T-helper 2 cell treated with Interferon-gamma antibody and Interleukin-4, amounts not matched to agents 5 μg/mL and 100 μg/mL, for 36 hours (primary cell): ENCODE data around the gene ADGRG3.
A peak's percentile ranks its signal among the peaks of the same experiment; 100 is the strongest.

Experiments used
- DNase-seq: peaks from one replicate; pipeline ENCODE4 v3.0.0; 2021; ENCODE audit warnings: low spot score
- H3K27ac Mint-ChIP-seq: one replicate; pipeline ENCODE4 v1.8.0; 2021; ENCODE audit warnings: mild to moderate bottlenecking, mixed read lengths
- H3K27me3 Mint-ChIP-seq: one replicate; pipeline ENCODE4 v1.8.0; 2021; ENCODE audit warnings: low read depth, mixed read lengths
- H3K36me3 Mint-ChIP-seq: one replicate; pipeline ENCODE4 v1.8.0; 2021; ENCODE audit warnings: low read depth, mixed read lengths
- H3K4me1 Mint-ChIP-seq: one replicate; pipeline ENCODE4 v1.8.0; 2021; ENCODE audit warnings: low read depth, mixed read lengths
- H3K4me3 Mint-ChIP-seq: one replicate; pipeline ENCODE4 v1.8.0; 2022; ENCODE audit warnings: mild to moderate bottlenecking, moderate library complexity, mixed read lengths
- H3K9me3 Mint-ChIP-seq: one replicate; pipeline ENCODE4 v1.8.0; 2021; ENCODE audit warnings: mixed read lengths

Gene ADGRG3

DNA sequence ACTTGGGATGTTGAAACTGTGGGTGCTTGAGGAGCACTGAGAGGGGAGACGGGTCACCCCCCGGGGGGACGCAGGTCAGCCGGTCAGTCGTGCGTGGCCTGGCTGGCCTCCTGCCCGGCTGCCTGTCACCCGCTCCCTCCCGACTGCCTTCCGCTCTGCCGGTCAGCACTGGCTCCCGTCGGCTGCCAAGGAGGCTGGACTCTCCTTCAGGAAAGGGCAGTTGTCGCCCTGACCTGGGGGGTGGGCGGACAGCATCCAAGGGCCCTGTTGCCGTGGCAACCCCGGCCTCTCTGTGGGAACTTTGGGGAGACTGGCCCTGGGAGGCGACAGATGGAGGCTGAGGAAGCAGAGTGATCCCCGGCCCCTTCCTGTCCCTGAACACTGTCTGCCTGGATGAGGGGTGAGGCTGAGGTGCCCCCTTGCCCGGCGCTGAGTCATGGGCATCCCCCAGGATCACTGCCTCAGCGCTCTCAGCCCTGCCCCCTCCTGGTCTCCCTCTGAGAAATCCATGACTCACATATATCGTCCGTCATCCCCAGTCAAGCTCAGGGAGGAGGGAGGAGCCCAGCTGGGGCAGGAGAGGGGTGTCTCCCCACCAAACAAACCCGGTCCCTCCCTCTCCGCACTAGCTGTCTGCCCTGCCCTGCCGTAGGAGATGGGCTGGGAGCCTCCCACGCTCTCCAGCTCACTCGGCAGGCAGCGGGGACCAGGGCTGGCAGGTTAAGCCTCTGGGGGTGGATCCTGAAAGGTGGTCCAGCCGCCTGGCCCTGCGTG, 39.9 kb upstream of the ADGRG3 start, which contains the start of gene ADGRG1:
Gene ADGRG1, plus strand, starts transcription at position 623 of the 774 bp plus-strand sequence. CDS start 21,658 bp downstream, outside the sequence.
- DNase-seq: peak; percentile 67
- H3K4me1 Mint-ChIP-seq: peaks cover 10% of the 10 kb centered on the region
- H3K27me3 Mint-ChIP-seq: peaks cover 29% of the 10 kb centered on the region
- H3K9me3 Mint-ChIP-seq: no peaks in the 10 kb centered on the region
- peak within 1 kb of the TSS; percentile 27 for H3K4me3 Mint-ChIP-seq
- H3K36me3 Mint-ChIP-seq: no peaks in the 10 kb centered on the region
- no peak within 1 kb of the TSS for H3K27ac Mint-ChIP-seq

DNA sequence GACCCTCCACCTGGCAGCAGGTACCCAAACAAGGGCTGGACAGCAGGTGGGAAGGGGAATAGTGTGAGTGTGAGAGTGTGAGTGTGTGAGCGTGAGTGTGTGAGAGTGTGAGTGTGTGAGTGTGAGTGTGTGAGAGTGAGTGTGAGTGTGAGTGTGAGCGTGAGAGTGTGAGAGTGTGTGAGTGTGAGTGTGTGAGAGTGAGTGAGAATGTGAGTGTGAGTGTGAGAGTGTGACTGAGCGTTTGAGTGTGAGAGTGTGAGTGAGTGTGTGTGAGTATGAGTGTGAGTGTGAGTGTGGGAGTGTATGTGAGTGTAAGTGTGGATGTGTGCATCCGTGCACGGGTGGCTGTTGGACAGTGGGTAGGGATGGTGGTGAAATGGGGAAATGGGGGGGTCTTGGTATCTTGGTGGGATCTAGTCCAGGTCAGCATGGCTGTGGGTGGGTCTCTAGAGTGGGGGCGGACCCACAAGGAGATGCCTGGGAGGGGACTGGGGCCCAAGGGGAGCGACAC, 39.3 kb upstream of the ADGRG3 start:
- no peak overlapping the region for H3K27ac Mint-ChIP-seq
- H3K9me3 Mint-ChIP-seq: no peaks in the 10 kb centered on the region
- DNase-seq: no peak
- H3K36me3 Mint-ChIP-seq: no peaks in the 10 kb centered on the region
- H3K4me1 Mint-ChIP-seq: peaks cover 10% of the 10 kb centered on the region
- H3K27me3 Mint-ChIP-seq: peaks cover 29% of the 10 kb centered on the region
- peak overlapping the region; percentile 27 for H3K4me3 Mint-ChIP-seq

DNA sequence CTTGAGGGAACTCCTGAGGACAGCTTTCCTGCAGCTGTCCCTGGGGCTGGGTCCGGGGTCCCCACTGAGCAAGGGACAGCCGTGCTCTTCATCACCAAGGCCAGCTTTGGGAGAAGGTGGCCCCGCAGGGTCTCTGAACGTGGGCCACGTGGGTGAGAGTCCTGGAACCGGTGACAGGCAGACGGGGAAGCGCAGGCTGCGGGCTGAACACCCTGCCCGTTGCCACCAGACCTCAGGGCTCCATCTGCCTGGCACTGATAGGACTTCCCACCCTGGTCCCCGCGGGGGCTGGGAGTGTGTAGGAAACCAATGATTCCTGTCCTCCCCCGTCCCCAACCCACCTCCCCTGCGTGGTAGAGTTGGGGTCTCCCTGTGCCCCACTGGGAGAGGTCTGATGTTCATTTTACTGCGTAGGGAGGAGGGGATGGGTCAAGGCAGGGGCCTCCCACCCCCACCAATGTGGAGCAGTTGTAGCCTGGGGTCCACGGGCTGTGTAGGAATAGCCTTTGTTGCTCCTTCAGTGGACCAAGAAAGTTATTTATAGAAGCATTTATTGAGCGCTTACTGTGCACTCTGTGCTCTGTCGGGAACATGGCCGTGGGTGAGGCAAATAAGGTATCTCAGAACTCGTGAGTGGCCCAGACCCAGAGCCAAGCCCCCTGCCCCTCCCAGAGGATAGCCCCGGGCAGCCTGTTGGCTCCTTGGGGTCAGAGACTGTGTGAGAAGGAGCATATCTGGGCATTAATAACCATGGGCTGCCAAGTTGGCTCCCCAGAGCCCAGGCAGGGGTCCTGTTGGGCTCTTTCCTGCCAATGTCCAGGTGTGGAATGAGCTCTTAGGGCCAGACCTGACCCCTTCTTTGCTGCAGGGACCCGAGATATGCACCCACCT, 38.3 kb upstream of the ADGRG3 start:
- peaks cover 10% of the 10 kb centered on the region for H3K4me1 Mint-ChIP-seq
- H3K27ac Mint-ChIP-seq: no peak overlapping the region
- DNase-seq: no peak
- H3K4me3 Mint-ChIP-seq: no peak overlapping the region
- peaks cover 29% of the 10 kb centered on the region for H3K27me3 Mint-ChIP-seq
- H3K36me3 Mint-ChIP-seq: no peaks in the 10 kb centered on the region
- H3K9me3 Mint-ChIP-seq: no peaks in the 10 kb centered on the region

DNA sequence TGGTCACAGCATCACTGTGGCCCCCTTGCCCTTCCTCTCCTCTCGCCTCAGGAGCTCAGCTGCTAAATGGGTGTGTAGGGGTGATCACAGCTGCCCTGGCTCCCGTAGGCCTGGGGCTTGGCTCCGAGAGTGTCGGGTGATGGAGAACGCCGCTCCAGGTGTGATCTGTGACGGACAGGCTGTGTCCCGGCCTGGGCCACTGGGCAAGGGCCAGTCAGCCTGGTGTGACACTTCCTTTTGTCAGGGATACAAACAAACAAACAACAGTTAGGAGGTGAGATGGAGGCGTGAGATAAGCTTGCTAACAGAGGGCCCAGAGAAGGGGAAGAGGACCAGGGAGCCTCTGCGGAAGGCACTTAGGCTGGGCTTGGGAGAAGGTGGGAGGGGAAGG, 37.7 kb upstream of the ADGRG3 start:
- no peaks in the 10 kb centered on the region for H3K9me3 Mint-ChIP-seq
- no peak overlapping the region for H3K4me3 Mint-ChIP-seq
- no peaks in the 10 kb centered on the region for H3K36me3 Mint-ChIP-seq
- no peak overlapping the region for H3K27ac Mint-ChIP-seq
- H3K27me3 Mint-ChIP-seq: peaks cover 26% of the 10 kb centered on the region
- peaks cover 10% of the 10 kb centered on the region for H3K4me1 Mint-ChIP-seq
- no peak for DNase-seq

DNA sequence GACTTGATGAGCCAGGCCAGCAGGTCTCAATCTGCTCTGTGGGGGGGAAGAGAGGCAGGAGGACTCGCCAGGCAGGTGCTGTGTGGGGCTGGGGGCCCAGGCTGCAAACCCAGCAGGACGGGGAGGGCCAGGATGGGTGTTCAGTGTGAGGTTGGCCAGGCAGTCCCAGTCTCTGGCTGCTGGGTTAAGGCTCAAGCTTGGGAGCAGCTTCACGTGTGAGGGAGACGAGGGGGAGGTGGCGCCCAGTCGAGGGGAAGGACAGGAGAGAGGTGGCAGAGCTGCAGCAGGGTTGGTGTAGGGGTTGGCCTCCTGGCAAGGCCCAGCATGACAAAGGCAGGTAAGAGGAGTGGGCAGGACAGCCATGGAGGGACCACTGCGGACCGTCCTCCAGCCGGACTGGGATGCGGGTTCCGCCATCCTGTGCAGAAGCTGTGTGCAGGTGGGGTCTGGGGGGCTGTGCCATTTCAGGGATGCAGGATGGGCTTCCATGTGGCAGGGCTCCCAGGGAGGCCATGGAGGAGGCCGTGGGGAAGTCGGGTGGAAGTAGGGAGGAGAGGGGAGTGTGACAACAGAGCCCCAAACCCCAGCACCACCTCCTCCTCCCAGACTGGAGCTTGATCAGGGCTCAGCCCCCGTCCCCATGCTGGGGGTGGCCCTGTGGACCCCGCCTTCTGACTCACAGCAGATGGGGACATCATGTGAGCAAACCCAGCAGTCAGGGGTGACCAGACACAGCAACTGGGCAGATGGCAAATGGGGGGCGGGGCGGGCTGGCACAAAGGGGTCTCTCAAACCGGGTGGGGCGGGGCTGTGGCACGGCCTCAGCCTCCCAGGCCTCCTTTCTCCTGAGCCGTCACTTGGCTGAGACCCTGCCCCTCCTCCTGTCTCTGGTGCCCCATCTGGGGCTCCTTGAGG, 36.9 kb upstream of the ADGRG3 start:
- H3K4me3 Mint-ChIP-seq: no peak overlapping the region
- H3K27me3 Mint-ChIP-seq: peaks cover 26% of the 10 kb centered on the region
- no peaks in the 10 kb centered on the region for H3K9me3 Mint-ChIP-seq
- no peak for DNase-seq
- H3K4me1 Mint-ChIP-seq: peaks cover 10% of the 10 kb centered on the region
- H3K36me3 Mint-ChIP-seq: no peaks in the 10 kb centered on the region
- no peak overlapping the region for H3K27ac Mint-ChIP-seq

DNA sequence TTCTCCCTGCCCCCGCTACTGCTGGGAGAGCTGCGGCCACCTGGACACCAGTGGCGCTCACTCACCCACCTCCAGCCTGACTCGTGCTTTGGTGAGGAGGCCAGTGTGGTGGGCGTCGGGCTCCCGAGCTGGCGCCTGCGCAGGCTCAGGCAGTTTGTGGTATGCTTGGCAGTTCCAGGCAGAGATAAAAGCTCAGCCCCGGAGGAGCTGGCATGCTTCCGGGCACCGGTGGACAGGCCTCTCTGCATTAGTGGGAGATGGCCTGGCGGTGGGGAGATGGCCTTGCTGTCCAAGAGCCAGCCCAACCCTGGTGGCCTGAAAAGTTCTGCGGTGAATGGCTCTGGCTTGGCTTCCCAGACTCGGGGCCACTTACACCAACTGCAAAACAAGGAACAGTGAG, 35.5 kb upstream of the ADGRG3 start:
- no peak for DNase-seq
- peaks cover 24% of the 10 kb centered on the region for H3K27me3 Mint-ChIP-seq
- no peaks in the 10 kb centered on the region for H3K9me3 Mint-ChIP-seq
- H3K4me3 Mint-ChIP-seq: no peak overlapping the region
- H3K36me3 Mint-ChIP-seq: no peaks in the 10 kb centered on the region
- peaks cover 10% of the 10 kb centered on the region for H3K4me1 Mint-ChIP-seq
- no peak overlapping the region for H3K27ac Mint-ChIP-seq

DNA sequence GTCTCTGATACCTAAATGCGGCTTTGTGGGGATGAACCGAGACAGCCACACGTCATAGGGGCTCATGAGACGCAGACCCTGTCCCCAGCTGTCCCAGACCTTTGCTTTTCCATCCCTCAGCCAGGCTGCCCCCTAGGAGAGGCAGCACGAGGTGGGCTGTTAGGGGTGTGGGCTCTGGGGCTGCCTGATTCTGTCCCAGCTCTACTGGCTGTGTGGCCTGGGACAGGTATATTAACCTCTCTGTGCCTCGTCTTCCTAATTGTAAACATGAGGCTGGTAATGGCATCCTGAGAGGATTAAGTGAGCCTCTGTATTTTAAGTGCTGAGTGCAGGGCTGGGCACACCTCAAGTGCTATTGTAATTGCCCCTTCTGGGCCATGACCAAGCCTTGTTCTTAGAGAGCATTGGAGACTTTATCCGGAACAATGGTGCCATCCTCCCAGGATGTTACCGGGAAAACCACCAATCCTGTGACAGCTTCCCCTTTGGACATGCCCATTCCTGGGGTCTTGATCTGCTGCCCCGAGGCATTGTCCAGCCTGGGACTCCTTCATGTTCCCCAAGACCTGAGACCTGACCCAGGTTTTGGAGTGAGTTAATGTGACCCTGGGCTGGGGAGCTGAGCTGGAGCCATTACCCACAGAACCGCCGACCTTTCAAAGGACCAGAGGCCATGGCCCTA, 34.6 kb upstream of the ADGRG3 start:
- peaks cover 23% of the 10 kb centered on the region for H3K27me3 Mint-ChIP-seq
- H3K4me1 Mint-ChIP-seq: peaks cover 9% of the 10 kb centered on the region
- no peaks in the 10 kb centered on the region for H3K36me3 Mint-ChIP-seq
- no peak overlapping the region for H3K4me3 Mint-ChIP-seq
- no peak overlapping the region for H3K27ac Mint-ChIP-seq
- no peaks in the 10 kb centered on the region for H3K9me3 Mint-ChIP-seq
- DNase-seq: no peak

DNA sequence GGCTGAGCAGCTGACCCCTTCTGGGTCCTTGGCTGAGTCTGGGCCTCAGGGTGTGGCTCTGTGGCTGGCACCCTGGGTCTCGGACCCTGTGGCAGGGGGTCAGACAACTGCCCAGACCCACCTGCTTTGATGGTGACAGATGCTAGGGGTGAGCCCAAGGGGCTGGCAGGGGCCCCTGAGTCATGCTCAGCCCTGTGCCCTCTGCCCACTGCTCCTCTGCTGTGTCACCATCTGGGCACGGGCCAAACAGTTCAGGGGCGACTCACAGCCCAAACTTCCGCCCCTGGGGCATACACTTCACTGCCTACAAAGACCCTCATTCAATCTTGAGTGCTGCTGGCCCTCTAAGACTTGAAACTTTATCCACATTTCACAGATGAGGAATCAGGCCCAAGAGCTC, 33.9 kb upstream of the ADGRG3 start:
- Mint-ChIP-seq H3K27ac (no peak overlapping the region), H3K36me3 (no peaks in the 10 kb centered on the region), H3K27me3 (peaks cover 19% of the 10 kb centered on the region), H3K4me3 (no peak overlapping the region), H3K9me3 (no peaks in the 10 kb centered on the region), H3K4me1 (peaks cover 3% of the 10 kb centered on the region)
- DNase-seq: no peak

DNA sequence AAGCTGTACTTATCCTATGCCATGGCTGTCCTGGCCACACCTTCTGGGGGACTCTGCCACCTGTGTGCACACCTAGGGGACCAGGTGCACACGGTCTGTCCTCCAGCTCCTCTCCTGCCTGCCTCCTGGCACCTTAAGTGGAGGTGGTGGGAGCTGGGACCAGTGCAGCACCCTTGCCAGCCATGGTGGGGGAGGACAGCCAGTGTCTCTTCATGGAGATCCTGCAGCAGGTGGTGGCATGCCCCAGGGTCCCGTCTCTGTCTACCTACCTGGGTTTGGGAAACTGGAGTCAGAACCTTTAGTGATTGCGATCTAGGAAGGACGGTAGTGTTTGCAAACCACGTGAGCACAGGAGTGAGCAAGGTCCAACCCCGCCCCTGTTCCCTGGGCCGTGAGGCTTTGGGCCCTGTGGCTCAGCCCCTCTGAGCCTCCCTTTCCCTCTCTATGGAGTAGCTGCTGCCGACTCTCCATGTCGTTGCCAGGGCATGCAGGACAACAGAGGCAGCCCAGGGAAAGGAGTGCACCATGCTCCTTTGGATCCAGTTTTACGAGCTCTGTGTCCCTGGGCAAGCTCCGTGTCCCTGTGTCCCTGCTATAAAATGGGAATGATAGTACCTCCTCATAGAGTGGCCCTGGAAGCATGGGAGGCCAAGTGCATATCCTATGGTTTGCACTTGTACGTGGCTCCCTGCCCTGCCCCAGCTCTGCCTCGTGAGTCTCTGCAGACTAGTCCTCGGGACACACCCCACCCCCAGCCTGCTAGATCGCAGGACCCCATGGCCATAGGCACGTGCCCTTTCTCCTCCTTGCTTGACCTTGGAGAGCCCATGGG, 32.6 kb upstream of the ADGRG3 start:
- H3K4me1 Mint-ChIP-seq: peaks cover 1% of the 10 kb centered on the region
- H3K27ac Mint-ChIP-seq: no peak overlapping the region

DNA sequence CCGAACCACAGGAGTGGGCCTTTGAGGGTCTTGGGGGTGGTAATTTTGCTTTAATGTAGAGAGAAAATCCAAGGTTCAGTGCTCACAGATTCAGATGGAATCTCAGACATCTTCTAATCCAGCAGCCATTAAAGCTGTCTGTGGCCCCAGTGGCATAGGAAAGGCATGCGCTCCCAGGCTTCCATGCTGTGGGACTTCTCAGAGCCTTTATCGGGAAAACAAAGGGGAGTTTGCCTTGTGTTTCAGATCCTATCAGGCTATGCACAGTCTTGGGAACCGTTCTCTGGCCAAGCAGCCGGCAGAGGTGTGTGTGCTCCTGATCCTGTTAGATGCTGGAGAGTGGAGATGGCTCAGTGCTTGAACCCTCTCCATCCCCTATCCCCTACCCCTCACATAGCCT, 31.9 kb upstream of the ADGRG3 start:
- Mint-ChIP-seq H3K36me3 (no peaks in the 10 kb centered on the region), H3K4me3 (no peak overlapping the region), H3K9me3 (no peaks in the 10 kb centered on the region), H3K27me3 (peaks cover 24% of the 10 kb centered on the region), H3K4me1 (no peaks in the 10 kb centered on the region), H3K27ac (no peak overlapping the region)
- DNase-seq: no peak

More for the DNA sequence above, 32.6 kb upstream of the ADGRG3 start:
- Mint-ChIP-seq H3K9me3 (no peaks in the 10 kb centered on the region), H3K36me3 (no peaks in the 10 kb centered on the region), H3K4me3 (no peak overlapping the region), H3K27me3 (peaks cover 27% of the 10 kb centered on the region)
- DNase-seq: no peak

DNA sequence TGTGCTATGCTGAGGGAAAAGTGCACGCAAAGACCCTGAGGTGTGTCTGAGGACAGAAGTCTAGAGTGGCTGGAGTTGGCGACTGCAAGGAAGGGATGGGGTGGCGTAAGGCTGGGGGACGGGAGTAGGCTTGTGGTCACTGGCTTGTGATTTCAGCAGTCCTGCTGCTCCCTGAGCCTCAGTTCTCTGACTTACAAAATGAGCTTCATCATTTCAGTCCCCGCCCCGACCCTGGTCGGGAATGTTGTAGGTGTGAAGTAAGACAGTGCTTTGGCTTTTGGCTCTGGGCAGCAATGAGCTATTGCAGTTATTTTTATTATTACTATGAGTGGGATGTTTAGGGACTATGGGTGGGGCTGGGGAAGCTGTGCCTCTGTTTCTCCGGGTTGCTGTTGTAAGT, 31.1 kb upstream of the ADGRG3 start:
- H3K27ac Mint-ChIP-seq: no peak overlapping the region
- H3K4me3 Mint-ChIP-seq: no peak overlapping the region
- DNase-seq: no peak
- H3K4me1 Mint-ChIP-seq: no peaks in the 10 kb centered on the region
- no peaks in the 10 kb centered on the region for H3K9me3 Mint-ChIP-seq
- no peaks in the 10 kb centered on the region for H3K36me3 Mint-ChIP-seq
- peaks cover 24% of the 10 kb centered on the region for H3K27me3 Mint-ChIP-seq

DNA sequence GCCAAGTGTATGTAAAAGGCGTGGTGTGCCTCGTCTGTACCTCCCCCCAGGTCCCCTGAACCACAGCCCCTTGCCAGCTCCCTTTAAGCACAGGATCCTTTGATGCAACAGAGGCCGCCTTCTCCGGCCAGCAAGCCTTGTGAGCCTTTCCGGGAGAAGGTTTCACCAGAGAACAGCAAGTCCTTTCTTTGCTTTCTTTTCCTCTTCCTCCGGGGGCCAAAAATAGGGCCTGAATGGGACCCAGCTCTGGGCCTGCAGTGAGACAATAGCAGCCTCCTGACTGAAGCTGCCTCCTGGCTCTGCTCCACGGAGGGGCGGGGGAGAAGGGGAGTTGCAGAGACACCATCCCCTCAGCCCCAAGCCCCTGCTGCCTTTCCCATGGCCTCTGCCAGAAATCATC, 30.7 kb upstream of the ADGRG3 start:
- H3K9me3 Mint-ChIP-seq: no peaks in the 10 kb centered on the region
- no peak for DNase-seq
- no peaks in the 10 kb centered on the region for H3K36me3 Mint-ChIP-seq
- no peak overlapping the region for H3K4me3 Mint-ChIP-seq
- no peaks in the 10 kb centered on the region for H3K4me1 Mint-ChIP-seq
- H3K27ac Mint-ChIP-seq: no peak overlapping the region
- H3K27me3 Mint-ChIP-seq: peaks cover 24% of the 10 kb centered on the region
